ENCODE measurements around the gene CNTNAP4. TPM values are rescaled to one million over a fixed set of nuclear protein-coding genes. Genes with fewer than 3 reads are reported as not detected.

The CNTNAP4 gene
- polyA plus RNA-seq, 3 donors: not detected

- Mint-ChIP-seq H3K27me3 (ENCODE audit: low read depth in 3 of 3) (no peaks in the 10 kb centered on the region), H3K27ac (no peak overlapping the region), H3K4me1 (no peaks in the 10 kb centered on the region), H3K9me3 (peaks cover 0 to 7% (median 0%) of the 10 kb centered on the region in 7 donors), H3K4me3 (no peak overlapping the region), H3K36me3 (no peaks in the 10 kb centered on the region)
- no peaks in the 10 kb centered on the region for H3K4me1 ChIP-seq (ENCODE audit: control insufficient read depth in 1 of 2, insufficient read depth in 2 of 2, low read length in 2 of 2)
- no peak overlapping the region for H3K4me3 ChIP-seq (replicated peaks in 1 of 3; ENCODE audit: low read depth in 2 of 3, low read length in 3 of 3)
- no peak overlapping the region for H3K9ac ChIP-seq (ENCODE audit: insufficient read depth, low read length, poor library complexity, severe bottlenecking)
- no peaks in the 10 kb centered on the region for H3K79me2 ChIP-seq (ENCODE audit: insufficient read depth, low read length)
- no peak for TF ChIP-seq CTCF (IDR thresholded peaks at IDR 0.05)
- no peaks in the 10 kb centered on the region for H3K36me3 ChIP-seq (replicated peaks in 1 of 2; ENCODE audit: control insufficient read depth in 1 of 2, insufficient read depth in 2 of 2, low read length in 2 of 2)
- H2AFZ ChIP-seq (ENCODE audit: insufficient read depth, low read depth, low read length, poor library complexity, severe bottlenecking): no peak overlapping the region
- no peak overlapping the region for H3K27ac ChIP-seq (ENCODE audit: low read depth in 1 of 2, low read length in 2 of 2)
- no CpG with 5 or more reads among the region's 2 CpGs for WGBS (ENCODE audit: insufficient coverage)
- no peak for DNase-seq
- intact Hi-C loops (cut with micrococcal nuclease): no loop called here
- H3K4me2 ChIP-seq (replicated peaks; ENCODE audit: extremely low read depth, low read length, poor library complexity, severe bottlenecking): no peak overlapping the region
- H4K20me1 ChIP-seq (ENCODE audit: insufficient read depth, low read length): no peaks in the 10 kb centered on the region
- no peaks in the 10 kb centered on the region for H3K9me3 ChIP-seq (replicated peaks in 1 of 2; ENCODE audit: control insufficient read depth in 1 of 2, insufficient read depth in 1 of 2, low read length in 2 of 2)
- H3K27me3 ChIP-seq (ENCODE audit: control insufficient read depth in 2 of 2, insufficient read depth in 2 of 2, low read length in 2 of 2): no peaks in the 10 kb centered on the region
These were observed 35.4 kb upstream of the CNTNAP4 start for GRCh38 chr16:76241755-76242154.

GRCh38 chr16:76243620-76244019 lies 33.6 kb upstream of the CNTNAP4 start:
- no CpG with 5 or more reads among the region's 1 CpG for WGBS (ENCODE audit: insufficient coverage)
- H3K27me3 Mint-ChIP-seq (ENCODE audit: low read depth in 3 of 3): no peaks in the 10 kb centered on the region
- H3K9me3 Mint-ChIP-seq: peaks cover 0 to 9% (median 2%) of the 10 kb centered on the region in 7 donors
- no peak overlapping the region for H3K27ac ChIP-seq (ENCODE audit: low read depth in 1 of 2, low read length in 2 of 2)
- DNase-seq: no peak
- no peak overlapping the region for H2AFZ ChIP-seq (ENCODE audit: insufficient read depth, low read depth, low read length, poor library complexity, severe bottlenecking)
- H3K79me2 ChIP-seq (ENCODE audit: insufficient read depth, low read length): no peaks in the 10 kb centered on the region
- H3K27ac Mint-ChIP-seq: no peak overlapping the region
- intact Hi-C loops (cut with micrococcal nuclease): no loop called here
- no peak overlapping the region for H3K4me3 Mint-ChIP-seq
- no peaks in the 10 kb centered on the region for H3K9me3 ChIP-seq (replicated peaks in 1 of 2; ENCODE audit: control insufficient read depth in 1 of 2, insufficient read depth in 1 of 2, low read length in 2 of 2)
- TF ChIP-seq CTCF (IDR thresholded peaks at IDR 0.05): no peak
- no peaks in the 10 kb centered on the region for H3K36me3 Mint-ChIP-seq
- no peaks in the 10 kb centered on the region for H3K36me3 ChIP-seq (replicated peaks in 1 of 2; ENCODE audit: control insufficient read depth in 1 of 2, insufficient read depth in 2 of 2, low read length in 2 of 2)
- no peaks in the 10 kb centered on the region for H3K27me3 ChIP-seq (ENCODE audit: control insufficient read depth in 2 of 2, insufficient read depth in 2 of 2, low read length in 2 of 2)
- no peaks in the 10 kb centered on the region for H3K4me1 ChIP-seq (ENCODE audit: control insufficient read depth in 1 of 2, insufficient read depth in 2 of 2, low read length in 2 of 2)
- H3K4me1 Mint-ChIP-seq: no peaks in the 10 kb centered on the region
- no peaks in the 10 kb centered on the region for H4K20me1 ChIP-seq (ENCODE audit: insufficient read depth, low read length)
- no peak overlapping the region for H3K4me2 ChIP-seq (replicated peaks; ENCODE audit: extremely low read depth, low read length, poor library complexity, severe bottlenecking)
- H3K4me3 ChIP-seq (replicated peaks in 1 of 3; ENCODE audit: low read depth in 2 of 3, low read length in 3 of 3): no peak overlapping the region
- no peak overlapping the region for H3K9ac ChIP-seq (ENCODE audit: insufficient read depth, low read length, poor library complexity, severe bottlenecking)

All from CD14-positive monocyte (primary cell).